Stomach smooth muscle (tissue), 2 donors: Measurements from ENCODE around the gene GIT2.
"Not testable (repeated sequence)": the region's sequence is repeated elsewhere in the genome, so short reads cannot be mapped to it uniquely, and the experiment has no call there.

ENCODE experiments used
- H3K27ac ChIP-seq: one replicate; pipeline ENCODE4 v1.7.0; 2013; ENCODE audit warnings: mild to moderate bottlenecking, low read length, inconsistent platforms
- H3K27me3 ChIP-seq, 2 donors: one replicate each; pipeline ENCODE4 v1.7.0; 2013; ENCODE audit warnings: low read length in 2 of 2; ENCODE audit not compliant: insufficient read depth in 2 of 2, control insufficient read depth in 1 of 2
- H3K36me3 ChIP-seq, 2 donors: one replicate each; pipeline ENCODE4 v1.7.0; 2013; ENCODE audit warnings: low read length in 2 of 2; ENCODE audit not compliant: control insufficient read depth in 2 of 2, insufficient read depth in 2 of 2
- H3K4me1 ChIP-seq: one replicate; pipeline ENCODE4 v1.7.0; 2013; ENCODE audit warnings: low read length; ENCODE audit not compliant: control insufficient read depth, insufficient read depth
- H3K4me3 ChIP-seq, 2 donors: one replicate each; pipeline ENCODE4 v1.7.0; 2013; ENCODE audit warnings: low read length in 2 of 2
- H3K9ac ChIP-seq, 2 donors: one replicate each; pipeline ENCODE4 v1.7.0; 2013; ENCODE audit warnings: low read length in 2 of 2, mild to moderate bottlenecking in 1 of 2
- H3K9me3 ChIP-seq, 2 donors: one replicate each; pipeline ENCODE4 v1.7.0; 2013; ENCODE audit warnings: low read length in 2 of 2; ENCODE audit not compliant: control insufficient read depth in 2 of 2
- donor health status: healthy.
- donor health status: Pancreatic carcinoma.

Gene GIT2

DNA sequence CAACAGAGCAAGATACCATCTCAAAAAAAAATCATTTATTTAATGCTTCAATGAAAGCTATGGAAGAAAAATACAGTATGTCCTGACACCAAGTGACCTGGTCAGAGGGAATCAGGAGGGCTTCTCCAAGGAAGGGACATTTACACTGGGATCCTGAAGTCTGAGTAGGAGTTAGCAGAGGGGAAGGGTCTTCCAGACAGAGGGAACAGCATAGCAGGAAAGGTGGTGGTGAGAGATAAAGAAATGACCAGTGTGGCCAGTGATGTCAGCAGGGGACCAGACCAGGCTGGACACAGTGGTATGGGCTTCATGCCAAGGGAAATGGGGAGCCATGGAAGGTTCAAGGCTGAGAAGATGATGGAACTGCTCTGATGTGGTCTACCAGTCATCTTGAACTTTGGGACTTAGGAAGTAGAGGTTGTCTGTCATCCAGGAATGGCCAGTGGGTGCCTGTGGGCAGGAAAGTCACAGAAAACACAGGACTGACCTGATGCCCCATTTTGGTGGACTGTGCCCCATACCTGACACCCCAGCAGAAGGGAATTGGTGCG, 103.9 kb downstream of the GIT2 start:
- Histone ChIP-seq H3K36me3 (no peaks in the 10 kb centered on the region), H3K4me3 (no peak overlapping the region), H3K9ac (no peak overlapping the region), H3K27me3 (peaks cover 6 to 11% of the 10 kb centered on the region in 2 donors), H3K4me1 (no peaks in the 10 kb centered on the region), H3K27ac (no peak overlapping the region), H3K9me3 (no peaks in the 10 kb centered on the region)

GRCh38 chr12:109891731-109892130, 104.4 kb downstream of the GIT2 start:
- not testable (repeated sequence) for H3K9me3 ChIP-seq, H3K27ac ChIP-seq, H3K9ac ChIP-seq, H3K4me3 ChIP-seq, H3K4me1 ChIP-seq, H3K36me3 ChIP-seq
- peaks cover 6 to 11% of the 10 kb centered on the region in 2 donors for H3K27me3 ChIP-seq

DNA sequence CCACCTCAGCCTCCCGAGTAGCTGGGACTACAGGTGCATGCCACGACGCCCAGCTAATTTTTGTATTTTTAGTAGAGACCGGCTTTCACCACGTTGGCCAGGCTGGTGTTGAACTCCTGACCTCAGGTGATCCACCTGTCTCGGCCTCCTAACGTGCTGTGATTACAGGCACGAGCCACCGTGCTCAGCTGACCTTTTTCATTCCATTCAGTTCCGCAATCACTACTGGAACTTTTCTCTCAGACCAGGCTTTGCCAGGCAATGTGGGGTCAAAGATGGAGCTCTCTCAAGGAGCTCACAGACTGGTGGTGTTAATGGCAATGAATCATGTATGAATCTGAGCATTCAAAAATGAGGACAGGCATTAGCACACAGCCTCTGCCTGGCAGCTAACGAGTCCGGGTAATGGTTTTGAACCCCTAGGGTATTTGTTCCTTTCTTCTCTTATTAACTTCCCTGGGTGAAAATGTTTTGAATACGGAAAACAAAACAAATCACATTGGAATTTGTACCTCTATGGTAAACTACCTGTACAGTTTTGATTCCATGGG, 105.5 kb downstream of the GIT2 start:
- no peak overlapping the region for H3K4me3 ChIP-seq
- peaks cover 6 to 12% of the 10 kb centered on the region in 2 donors for H3K27me3 ChIP-seq
- no peaks in the 10 kb centered on the region for H3K9me3 ChIP-seq
- H3K9ac ChIP-seq: no peak overlapping the region
- no peak overlapping the region for H3K27ac ChIP-seq
- H3K36me3 ChIP-seq: no peaks in the 10 kb centered on the region
- H3K4me1 ChIP-seq: no peaks in the 10 kb centered on the region

- peaks cover 6 to 12% of the 10 kb centered on the region in 2 donors for H3K27me3 ChIP-seq
- H3K27ac ChIP-seq: no peak overlapping the region
Observed at GRCh38 chr12:109888179-109889020, 107.8 kb downstream of the GIT2 start.

GRCh38 chr12:109885616-109886015, 110.6 kb downstream of the GIT2 start:
- no peaks in the 10 kb centered on the region for H3K9me3 ChIP-seq
- no peak overlapping the region for H3K4me3 ChIP-seq
- peaks cover 3% of the 10 kb centered on the region for H3K4me1 ChIP-seq
- no peak overlapping the region for H3K27ac ChIP-seq
- no peaks in the 10 kb centered on the region for H3K36me3 ChIP-seq
- peaks cover 0 to 6% of the 10 kb centered on the region in 2 donors for H3K27me3 ChIP-seq
- H3K9ac ChIP-seq: no peak overlapping the region

More at GRCh38 chr12:109888179-109889020, 107.8 kb downstream of the GIT2 start:
- Histone ChIP-seq H3K9me3 (no peaks in the 10 kb centered on the region), H3K9ac (no peak overlapping the region), H3K36me3 (no peaks in the 10 kb centered on the region), H3K4me1 (no peaks in the 10 kb centered on the region), H3K4me3 (no peak overlapping the region)

GRCh38 chr12:109883461-109883860, 112.7 kb downstream of the GIT2 start:
- Histone ChIP-seq H3K27me3 (peaks cover 0 to 6% of the 10 kb centered on the region in 2 donors), H3K36me3 (no peaks in the 10 kb centered on the region), H3K9me3 (no peaks in the 10 kb centered on the region), H3K9ac (no peak overlapping the region), H3K4me1 (peaks cover 16% of the 10 kb centered on the region), H3K27ac (no peak overlapping the region), H3K4me3 (no peak overlapping the region)

DNA sequence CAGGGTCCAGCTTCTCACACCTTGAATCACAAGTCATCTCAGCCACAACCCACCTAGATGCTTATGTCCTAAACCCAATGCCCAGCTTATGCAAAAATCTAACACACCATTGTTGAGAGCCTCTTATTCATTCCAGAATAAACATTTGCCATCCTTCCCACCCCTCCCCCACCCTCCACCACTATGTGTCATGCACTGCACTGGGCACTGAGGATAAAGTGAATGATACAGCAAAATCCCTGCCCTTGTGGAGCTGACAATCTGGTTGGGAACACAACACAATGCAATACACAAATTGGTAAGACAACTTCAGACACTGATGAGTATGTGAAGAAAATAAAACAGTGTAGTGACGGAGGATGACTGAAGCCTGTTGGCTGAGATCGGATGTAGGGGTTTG, 114.4 kb downstream of the GIT2 start:
- Histone ChIP-seq H3K4me3 (no peak overlapping the region), H3K36me3 (no peaks in the 10 kb centered on the region), H3K9me3 (no peaks in the 10 kb centered on the region), H3K4me1 (peaks cover 22% of the 10 kb centered on the region), H3K9ac (no peak overlapping the region), H3K27ac (no peak overlapping the region), H3K27me3 (peaks cover 0 to 2% of the 10 kb centered on the region in 2 donors)

DNA sequence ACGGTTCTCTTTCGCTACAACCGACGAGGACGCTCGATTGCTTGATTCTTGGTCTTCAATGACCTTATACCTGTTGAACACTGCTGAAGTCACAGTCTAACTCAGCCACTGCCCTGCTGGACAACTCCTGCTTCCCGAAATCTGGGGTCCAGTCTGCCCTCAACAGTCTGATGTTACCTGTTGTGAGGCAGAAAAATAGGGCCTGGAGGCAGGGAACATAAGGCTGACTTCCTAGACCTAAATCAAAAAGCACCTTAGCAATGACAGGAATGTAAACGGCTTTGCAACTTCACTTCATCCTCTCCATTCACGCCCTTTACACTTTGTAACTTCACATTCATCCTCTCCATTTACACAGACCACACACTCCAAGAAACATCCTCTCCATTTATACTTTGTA, 115.2 kb downstream of the GIT2 start:
- no peaks in the 10 kb centered on the region for H3K9me3 ChIP-seq
- no peak overlapping the region for H3K27ac ChIP-seq
- no peaks in the 10 kb centered on the region for H3K27me3 ChIP-seq
- no peaks in the 10 kb centered on the region for H3K36me3 ChIP-seq
- peaks cover 22% of the 10 kb centered on the region for H3K4me1 ChIP-seq
- H3K4me3 ChIP-seq: peak overlapping the region; percentile 33 to 74
- H3K9ac ChIP-seq: peak overlapping the region; percentile 36 to 66

DNA sequence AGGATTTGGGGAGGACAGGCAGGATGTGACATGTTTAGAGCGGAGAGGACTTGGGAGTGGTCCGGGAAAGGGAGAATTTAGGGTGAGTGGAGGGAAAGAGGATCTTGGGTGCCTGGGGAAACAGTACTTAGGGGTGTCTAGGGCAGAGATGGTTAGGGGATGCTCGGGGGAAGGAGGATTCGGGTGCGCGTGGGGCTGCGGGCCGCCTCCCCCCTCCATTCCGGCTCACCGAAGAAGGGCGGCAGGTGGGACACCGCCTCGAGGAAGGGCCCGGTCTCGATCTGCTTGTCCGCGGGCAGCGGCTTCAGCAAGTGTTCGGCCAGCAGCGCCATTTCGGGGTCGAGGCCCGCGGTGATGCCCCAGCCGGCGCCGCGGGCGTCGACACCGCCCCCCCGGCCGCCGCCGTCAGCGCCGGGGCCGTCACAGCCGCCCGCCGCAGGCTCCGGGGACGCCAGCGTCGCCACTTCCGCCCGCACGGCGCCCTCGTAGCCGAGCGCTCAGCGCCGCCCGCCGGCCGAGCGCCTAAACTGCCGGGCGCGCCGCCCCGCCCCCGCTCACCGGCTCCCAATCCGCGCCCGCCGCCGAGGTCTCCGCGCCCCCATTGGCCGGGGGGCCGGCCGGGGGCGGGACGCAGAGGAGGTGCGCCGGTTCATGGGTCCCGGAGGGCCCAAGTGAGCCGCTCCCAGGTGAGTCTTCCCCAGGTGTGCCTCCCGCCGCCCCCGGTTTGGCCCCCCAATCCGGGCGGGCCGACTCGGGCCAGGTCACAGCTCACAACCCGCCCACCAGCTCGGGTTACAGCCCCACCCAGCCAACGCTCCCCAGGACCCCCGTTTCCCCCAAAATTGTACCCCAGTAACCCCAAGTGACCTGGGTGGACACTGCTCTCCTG, 115.9 kb downstream of the GIT2 start, which contains the start of gene GLTP:
GLTP (minus strand) TSS at position 499 of the 889 bp plus-strand sequence; CDS start at position 332, 167 bp downstream.
- Histone ChIP-seq H3K4me1 (peaks cover 22% of the 10 kb centered on the region), H3K9ac (peak within 1 kb of the TSS; percentile 91 to 95), H3K4me3 (peak within 1 kb of the TSS; percentile 87 to 91), H3K36me3 (no peaks in the 10 kb centered on the region), H3K27ac (no peak within 1 kb of the TSS), H3K27me3 (no peaks in the 10 kb centered on the region), H3K9me3 (no peaks in the 10 kb centered on the region)
